ENCODE results near the gene MCM10.

DNA sequence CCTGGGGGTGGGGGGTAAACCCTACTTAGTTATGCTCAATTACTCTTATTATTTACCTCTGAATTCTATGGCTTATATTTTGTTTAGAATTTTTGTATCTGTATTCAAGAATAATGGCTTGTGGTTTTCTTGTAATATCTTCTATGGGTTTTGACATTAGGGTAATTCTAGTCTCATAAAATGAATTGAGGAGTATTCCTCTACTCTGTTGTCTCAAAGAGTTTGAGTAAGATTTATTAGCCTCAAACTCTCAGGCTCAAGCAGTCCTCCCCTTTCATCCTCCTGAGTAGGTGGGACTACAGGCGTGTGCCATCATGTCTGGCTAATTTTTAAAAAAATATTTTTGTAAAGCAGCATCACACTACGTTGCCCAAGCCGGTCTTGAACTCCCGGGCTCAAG lies 92.4 kb downstream of the MCM10 start:
- TF ChIP-seq, protein P1, sequence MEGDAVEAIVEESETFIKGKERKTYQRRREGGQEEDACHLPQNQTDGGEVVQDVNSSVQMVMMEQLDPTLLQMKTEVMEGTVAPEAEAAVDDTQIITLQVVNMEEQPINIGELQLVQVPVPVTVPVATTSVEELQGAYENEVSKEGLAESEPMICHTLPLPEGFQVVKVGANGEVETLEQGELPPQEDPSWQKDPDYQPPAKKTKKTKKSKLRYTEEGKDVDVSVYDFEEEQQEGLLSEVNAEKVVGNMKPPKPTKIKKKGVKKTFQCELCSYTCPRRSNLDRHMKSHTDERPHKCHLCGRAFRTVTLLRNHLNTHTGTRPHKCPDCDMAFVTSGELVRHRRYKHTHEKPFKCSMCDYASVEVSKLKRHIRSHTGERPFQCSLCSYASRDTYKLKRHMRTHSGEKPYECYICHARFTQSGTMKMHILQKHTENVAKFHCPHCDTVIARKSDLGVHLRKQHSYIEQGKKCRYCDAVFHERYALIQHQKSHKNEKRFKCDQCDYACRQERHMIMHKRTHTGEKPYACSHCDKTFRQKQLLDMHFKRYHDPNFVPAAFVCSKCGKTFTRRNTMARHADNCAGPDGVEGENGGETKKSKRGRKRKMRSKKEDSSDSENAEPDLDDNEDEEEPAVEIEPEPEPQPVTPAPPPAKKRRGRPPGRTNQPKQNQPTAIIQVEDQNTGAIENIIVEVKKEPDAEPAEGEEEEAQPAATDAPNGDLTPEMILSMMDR (IDR thresholded peaks at IDR 0.05): no peak
- TF ChIP-seq POLR2A (IDR thresholded peaks at IDR 0.05): no peak
- no peak for TF ChIP-seq POLR2AphosphoS5 (IDR thresholded peaks at IDR 0.05)

Measured in breast epithelium (tissue), 3 donors.